LNCaP clone FGC (cell line): ENCODE results near the gene C5orf46.

Source experiments
- DNase-seq: peaks from one replicate; pipeline ENCODE4 v3.0.0-alpha.2; 2011; ENCODE audit warnings: low read depth
- H3K4me3 ChIP-seq: 2 replicates; pipeline ENCODE4 v1.5.1; 2011; ENCODE audit warnings: mild to moderate bottlenecking, low read depth, low read length, control low read depth
- TF ChIP-seq, protein P1 (sequence below): IDR thresholded peaks from 2 replicates; pipeline ENCODE4 v1.5.1; 2012; ENCODE audit warnings: mild to moderate bottlenecking; ENCODE audit not compliant: control insufficient read depth, insufficient read depth; ENCODE audit errors: extremely low read depth

The C5orf46 gene

DNA sequence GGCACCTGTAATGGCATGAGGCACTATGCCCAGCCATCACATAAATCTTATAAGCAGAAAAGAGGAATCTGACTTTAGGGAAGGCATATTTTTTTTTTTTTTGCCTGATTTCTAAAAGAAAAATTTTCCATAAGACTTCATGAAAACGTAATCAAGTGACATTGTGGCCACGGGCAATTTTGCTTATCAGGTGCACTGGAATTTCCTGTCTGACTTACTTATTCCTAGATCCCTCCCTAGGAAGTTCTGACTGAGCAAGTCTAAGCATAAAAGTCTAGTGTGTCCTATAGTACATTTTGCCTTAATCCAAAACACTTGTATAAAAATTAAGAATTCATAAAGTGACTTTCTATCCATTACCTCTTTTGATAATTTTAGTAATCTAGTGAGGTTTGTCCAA lies 12.5 kb downstream of the C5orf46 start:
- DNase-seq: no peak
- H3K4me3 ChIP-seq: no peak overlapping the region
- TF ChIP-seq, protein P1, sequence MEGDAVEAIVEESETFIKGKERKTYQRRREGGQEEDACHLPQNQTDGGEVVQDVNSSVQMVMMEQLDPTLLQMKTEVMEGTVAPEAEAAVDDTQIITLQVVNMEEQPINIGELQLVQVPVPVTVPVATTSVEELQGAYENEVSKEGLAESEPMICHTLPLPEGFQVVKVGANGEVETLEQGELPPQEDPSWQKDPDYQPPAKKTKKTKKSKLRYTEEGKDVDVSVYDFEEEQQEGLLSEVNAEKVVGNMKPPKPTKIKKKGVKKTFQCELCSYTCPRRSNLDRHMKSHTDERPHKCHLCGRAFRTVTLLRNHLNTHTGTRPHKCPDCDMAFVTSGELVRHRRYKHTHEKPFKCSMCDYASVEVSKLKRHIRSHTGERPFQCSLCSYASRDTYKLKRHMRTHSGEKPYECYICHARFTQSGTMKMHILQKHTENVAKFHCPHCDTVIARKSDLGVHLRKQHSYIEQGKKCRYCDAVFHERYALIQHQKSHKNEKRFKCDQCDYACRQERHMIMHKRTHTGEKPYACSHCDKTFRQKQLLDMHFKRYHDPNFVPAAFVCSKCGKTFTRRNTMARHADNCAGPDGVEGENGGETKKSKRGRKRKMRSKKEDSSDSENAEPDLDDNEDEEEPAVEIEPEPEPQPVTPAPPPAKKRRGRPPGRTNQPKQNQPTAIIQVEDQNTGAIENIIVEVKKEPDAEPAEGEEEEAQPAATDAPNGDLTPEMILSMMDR: no peak

DNA sequence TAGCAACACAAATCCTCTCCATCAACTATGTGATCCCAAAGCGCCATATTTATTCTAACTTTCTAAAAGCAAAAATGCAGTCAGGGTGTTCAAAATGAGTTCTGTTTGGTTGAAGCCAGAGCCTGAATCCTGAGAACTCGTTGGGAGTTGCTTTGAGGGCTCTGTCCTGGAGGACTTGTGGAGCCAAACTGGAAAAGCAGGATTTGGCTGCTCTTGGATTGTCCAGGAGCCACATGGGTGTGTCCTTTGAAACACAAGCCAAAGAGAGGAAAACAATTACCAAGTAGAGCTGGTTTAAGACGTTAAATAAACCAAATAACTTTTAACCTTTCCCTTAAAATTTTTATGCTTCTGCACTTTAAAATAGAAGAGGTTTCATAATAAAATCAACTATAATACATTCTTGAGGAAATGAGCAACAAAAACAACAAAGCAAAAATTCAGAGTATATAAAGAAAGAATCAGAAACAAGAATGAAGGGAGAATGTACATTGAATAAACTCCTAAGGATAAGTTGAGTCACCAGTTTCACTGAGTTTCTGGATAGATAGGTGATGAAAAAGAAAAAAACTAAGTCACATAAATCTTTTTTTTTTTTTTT lies 13.5 kb downstream of the C5orf46 start:
- peak; percentile 97 for DNase-seq
- TF ChIP-seq, protein P1: no peak

DNA sequence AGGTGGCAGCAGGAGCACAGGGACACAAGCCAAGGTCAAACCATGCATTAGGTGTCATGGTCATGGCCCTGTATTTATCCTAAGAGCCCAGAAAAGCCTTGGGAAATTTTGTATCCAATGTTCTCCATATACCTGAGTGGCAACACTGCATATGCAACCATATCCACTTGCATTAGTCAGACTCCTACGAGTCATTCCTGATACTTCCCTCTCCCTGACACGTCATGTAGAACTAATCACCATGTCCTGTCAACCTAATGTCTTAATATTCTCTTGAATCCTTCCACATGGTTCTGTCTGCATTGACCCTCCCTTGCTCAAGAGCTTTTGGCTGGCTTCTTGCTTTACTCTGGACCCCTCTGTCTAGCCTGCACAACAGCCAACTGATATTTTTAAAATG lies 18.4 kb downstream of the C5orf46 start:
- DNase-seq: no peak
- TF ChIP-seq, protein P1: no peak

More for the DNA sequence above, 13.5 kb downstream of the C5orf46 start:
- no peak overlapping the region for H3K4me3 ChIP-seq

DNA sequence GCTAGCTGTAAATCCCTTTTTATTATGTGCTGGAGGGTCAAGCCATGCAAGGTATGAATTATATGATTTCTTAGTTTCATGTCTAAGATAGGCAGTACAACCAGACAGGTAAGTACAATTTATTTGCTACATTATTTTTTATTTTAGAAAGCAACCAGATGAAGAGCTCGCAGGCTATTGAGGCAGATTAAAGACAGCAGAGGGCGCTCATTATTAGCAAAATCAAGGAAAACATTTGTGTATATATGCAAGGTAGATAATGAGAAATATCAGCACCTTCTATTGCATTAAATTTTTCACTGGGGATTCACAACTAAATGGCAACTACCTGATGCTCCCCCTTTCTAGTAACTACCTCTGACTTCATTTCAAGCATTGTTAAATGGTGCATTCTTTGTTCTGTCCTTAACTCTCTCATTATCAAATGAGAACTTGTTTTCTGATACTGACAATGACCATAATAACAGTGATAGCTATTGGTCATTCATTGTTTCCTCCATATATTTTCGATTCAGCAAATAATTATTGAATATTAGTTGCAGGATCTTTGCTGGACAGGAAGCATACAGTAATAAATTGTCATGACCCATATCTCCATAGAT lies 19.2 kb downstream of the C5orf46 start:
- DNase-seq: peak; percentile 43
- TF ChIP-seq, protein P1: peak; percentile 64
- no peak overlapping the region for H3K4me3 ChIP-seq

More for the DNA sequence above, 18.4 kb downstream of the C5orf46 start:
- no peak overlapping the region for H3K4me3 ChIP-seq

DNA sequence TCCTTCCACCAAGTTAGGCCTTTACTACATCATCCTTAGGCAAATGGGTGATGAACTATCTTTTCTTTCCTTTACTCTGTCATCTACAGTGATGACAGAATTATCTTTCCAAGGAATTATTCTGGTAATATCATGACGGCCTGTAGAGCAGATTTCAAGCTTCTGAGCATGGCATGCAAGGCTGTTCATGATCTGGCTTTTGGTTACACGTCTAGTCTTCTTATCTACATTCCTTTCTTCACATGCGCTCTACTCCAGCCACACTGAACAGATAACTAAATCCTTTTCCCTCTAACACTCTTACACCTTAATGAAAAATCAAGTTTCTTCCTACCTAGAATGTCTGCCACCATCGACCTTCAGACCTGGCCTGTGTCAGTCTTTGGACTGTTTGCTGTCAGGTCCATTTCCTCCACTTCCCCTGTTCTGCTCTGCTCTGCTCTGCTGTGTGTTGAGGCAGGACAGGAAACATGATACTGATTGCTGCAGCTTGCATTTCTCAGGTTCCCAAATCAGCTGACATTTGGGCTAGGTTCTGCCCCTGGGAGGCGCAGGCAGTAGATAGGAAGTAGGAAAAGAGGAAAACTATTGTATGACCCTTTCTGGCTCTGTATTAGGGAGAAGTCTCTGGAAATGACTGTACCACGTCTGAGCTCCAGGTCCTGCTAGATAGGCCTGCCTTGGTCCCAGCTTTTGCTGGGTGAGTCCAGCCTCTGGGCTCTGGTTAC lies 23.6 kb downstream of the C5orf46 start:
- TF ChIP-seq, protein P1: no peak
- DNase-seq: no peak
- no peak overlapping the region for H3K4me3 ChIP-seq

DNA sequence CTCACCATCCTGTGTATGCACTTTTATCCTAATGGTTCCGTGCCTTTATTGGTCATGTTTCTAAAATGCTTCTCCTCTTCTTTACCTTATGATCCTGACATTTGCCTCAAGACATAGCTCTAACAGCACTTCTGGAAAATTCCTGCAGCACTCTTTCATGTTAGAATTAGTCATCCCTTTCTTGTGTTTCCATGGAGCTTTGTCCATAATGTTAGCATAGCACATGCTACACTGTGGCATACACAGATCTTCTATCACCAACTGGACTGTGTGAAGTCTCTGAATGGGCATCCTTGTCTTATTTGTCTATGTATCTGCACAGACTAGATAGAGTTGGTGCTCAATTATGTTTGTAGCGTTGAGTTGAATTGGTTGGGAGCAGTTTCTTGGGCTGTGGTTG lies 25.9 kb downstream of the C5orf46 start:
- no peak for DNase-seq
- TF ChIP-seq, protein P1: no peak
- no peak overlapping the region for H3K4me3 ChIP-seq
